Breast epithelium (tissue), 4 donors: Measurements from ENCODE around the gene YDJC. TPM values are rescaled to one million over a fixed set of nuclear protein-coding genes. Genes with fewer than 3 reads are reported as not detected.
"Not testable (repeated sequence)": the region's sequence is repeated elsewhere in the genome, so short reads cannot be mapped to it uniquely, and the experiment has no call there.

ENCODE experiments used
- DNase-seq, 2 donors: peaks; one replicate each; pipeline ENCODE4 v3.0.0-alpha.2; 2019; ENCODE audit warnings: low spot score in 2 of 2
- H3K27ac ChIP-seq, 2 donors: fragments of 200-600 bp; sonication (generic) in 1 of 2; one replicate each; pipeline ENCODE4 v1.5.1; 2016 to 2019; ENCODE audit warnings: mild to moderate bottlenecking in 1 of 2
- H3K27me3 ChIP-seq, 2 donors: fragments of 200-600 bp; sonication (generic) in 1 of 2; one replicate each; pipeline versions ENCODE4 v1.5.1 to v1.6.0; 2017 to 2019; ENCODE audit warnings: control low read depth in 1 of 2, mild to moderate bottlenecking in 1 of 2
- H3K36me3 ChIP-seq: fragments of 200-600 bp; one replicate; pipeline ENCODE4 v1.5.1; 2019
- H3K4me1 ChIP-seq, 2 donors: fragments of 200-600 bp; sonication (generic); one replicate each; pipeline ENCODE4 v1.5.1; 2016 to 2019; ENCODE audit warnings: control low read depth in 1 of 2
- H3K4me3 ChIP-seq, 3 donors: fragments of 200-600 bp; sonication (generic); 1 replicate in 2 of 3; 2 replicates in 1 of 3; pipeline ENCODE4 v1.5.1; 2016 to 2019; ENCODE audit warnings: mild to moderate bottlenecking in 3 of 3, moderate library complexity in 2 of 3
- H3K9me3 ChIP-seq, 2 donors: fragments of 200-600 bp; sonication (generic) in 1 of 2; one replicate each; pipeline ENCODE4 v1.5.1; 2016 to 2019; ENCODE audit warnings: control low read depth in 1 of 2
- POLR2A ChIP-seq: fragments of 450-650 bp; IDR thresholded peaks from one replicate; pipeline ENCODE4 v1.6.1; 2016; ENCODE audit warnings: antibody characterized with exemption, mild to moderate bottlenecking, moderate library complexity
- POLR2AphosphoS5 ChIP-seq, 3 donors: sonication (generic); formaldehyde crosslinking; IDR thresholded peaks; one replicate each; pipeline ENCODE4 v1.6.1; 2017; ENCODE audit warnings: antibody characterized with exemption in 3 of 3
- intact Hi-C: fragments of 100-400 bp; cut with DNase I; formaldehyde crosslinking; loops from one replicate; pipeline ENCODE4 v1.15.1; 2023; ENCODE audit warnings: low total_unique reads
- total RNA-seq, 3 donors: library from RNA; depleted of rRNA; stranded (reverse); fragments of >200 nt; gene quantifications; one replicate each; pipeline ENCODE4 v1.1.0, GENCODE V29; 2016
- TF ChIP-seq, protein P1 (sequence below), 3 donors: fragments of 450-650 bp; IDR thresholded peaks; one replicate each; pipeline ENCODE4 v1.5.1; 2016 to 2017; ENCODE audit warnings: antibody characterized with exemption in 3 of 3, mild to moderate bottlenecking in 3 of 3, moderate library complexity in 3 of 3

Gene YDJC
- total RNA-seq, 3 donors from 2014 or later, result 15.4 to 33.2 (median 28.2) TPM

DNA sequence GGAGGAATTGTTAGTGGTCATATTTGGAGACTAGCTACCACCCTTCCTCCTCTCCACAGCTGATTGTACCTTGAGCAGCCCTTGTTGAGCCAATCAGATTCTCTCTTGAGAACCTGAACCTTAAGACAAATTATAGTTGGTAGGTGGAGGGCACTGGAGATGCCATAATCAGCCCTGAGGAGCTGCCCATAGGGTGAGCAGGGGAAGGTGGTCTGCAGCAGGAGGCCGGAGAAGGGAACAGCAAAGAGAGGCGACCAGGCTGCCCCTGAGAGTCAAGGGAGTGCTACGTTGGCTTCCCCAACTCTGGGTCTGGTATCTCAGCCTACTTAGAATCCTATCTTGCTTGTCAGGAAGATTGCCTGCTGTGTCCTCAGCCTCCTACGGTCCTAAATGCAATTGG is 9.5 kb upstream of the YDJC start:
- no peaks in the 10 kb centered on the region for H3K27me3 ChIP-seq
- no peak overlapping the region for H3K4me3 ChIP-seq
- no peak overlapping the region for H3K27ac ChIP-seq
- no peaks in the 10 kb centered on the region for H3K9me3 ChIP-seq
- H3K4me1 ChIP-seq, result peaks cover 0 to 4% of the 10 kb centered on the region in 2 donors
- intact Hi-C loops, result no loop called here
- no peak for DNase-seq
- TF ChIP-seq, protein P1, sequence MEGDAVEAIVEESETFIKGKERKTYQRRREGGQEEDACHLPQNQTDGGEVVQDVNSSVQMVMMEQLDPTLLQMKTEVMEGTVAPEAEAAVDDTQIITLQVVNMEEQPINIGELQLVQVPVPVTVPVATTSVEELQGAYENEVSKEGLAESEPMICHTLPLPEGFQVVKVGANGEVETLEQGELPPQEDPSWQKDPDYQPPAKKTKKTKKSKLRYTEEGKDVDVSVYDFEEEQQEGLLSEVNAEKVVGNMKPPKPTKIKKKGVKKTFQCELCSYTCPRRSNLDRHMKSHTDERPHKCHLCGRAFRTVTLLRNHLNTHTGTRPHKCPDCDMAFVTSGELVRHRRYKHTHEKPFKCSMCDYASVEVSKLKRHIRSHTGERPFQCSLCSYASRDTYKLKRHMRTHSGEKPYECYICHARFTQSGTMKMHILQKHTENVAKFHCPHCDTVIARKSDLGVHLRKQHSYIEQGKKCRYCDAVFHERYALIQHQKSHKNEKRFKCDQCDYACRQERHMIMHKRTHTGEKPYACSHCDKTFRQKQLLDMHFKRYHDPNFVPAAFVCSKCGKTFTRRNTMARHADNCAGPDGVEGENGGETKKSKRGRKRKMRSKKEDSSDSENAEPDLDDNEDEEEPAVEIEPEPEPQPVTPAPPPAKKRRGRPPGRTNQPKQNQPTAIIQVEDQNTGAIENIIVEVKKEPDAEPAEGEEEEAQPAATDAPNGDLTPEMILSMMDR (IDR thresholded peaks at IDR 0.05), result no peak
- TF ChIP-seq POLR2AphosphoS5 (IDR thresholded peaks at IDR 0.05) (no peak), POLR2A (no peak)
- no peaks in the 10 kb centered on the region for H3K36me3 ChIP-seq

DNA sequence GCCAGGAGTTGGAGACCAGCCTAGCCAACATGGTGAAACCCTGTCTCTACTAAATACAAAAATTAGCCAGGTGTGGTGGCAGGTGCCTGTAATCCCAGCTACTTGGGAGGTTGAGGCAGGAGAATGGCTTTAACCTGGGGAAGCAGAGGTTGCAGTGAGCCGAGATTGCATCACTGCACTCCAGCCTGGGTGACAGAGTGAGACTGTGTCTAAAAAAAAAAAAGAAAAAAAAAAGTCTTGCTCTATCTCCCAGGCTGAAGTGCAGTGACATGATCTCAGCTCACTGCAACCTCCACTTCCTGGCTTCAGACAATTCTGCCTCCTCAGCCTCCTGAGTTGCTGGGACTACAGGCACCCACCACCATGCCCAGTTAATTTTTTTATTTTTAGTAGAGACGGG is 7.6 kb upstream of the YDJC start:
- H3K9me3 ChIP-seq, H3K36me3 ChIP-seq, H3K4me1 ChIP-seq, H3K4me3 ChIP-seq, H3K27ac ChIP-seq, DNase-seq, H3K27me3 ChIP-seq, intact Hi-C loops: not testable (repeated sequence)

DNA sequence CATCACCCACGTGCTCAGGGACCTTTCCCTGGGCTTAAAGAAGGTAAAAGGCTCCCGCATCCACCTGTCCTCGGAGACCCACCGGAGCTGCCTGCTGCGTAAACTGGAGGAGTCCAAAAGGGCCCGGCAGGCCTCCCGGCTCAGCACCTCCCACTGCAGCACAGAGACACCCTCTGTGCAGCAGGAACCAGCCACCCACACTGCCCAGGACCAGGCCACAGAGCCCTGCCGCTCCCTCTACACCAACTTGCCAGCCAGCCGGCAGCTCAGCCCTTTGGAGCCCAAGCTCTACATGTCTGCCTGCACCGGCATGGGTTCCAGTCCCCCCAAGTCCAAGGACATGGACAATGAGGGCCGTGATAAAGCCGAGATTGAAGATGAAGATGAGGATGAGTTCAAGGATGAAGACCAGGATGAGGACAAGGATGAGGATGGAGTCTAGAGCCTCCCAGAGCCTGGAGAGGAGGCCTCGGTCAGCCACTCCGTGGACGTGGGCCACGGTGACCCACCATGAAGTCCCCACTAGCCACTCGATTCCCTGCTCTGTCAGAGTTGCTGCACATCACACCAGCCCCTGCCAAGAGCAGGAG is 6.9 kb upstream of the YDJC start:
- H3K36me3 ChIP-seq, result no peaks in the 10 kb centered on the region
- no peaks in the 10 kb centered on the region for H3K4me1 ChIP-seq
- no peak for TF ChIP-seq POLR2AphosphoS5 (IDR thresholded peaks at IDR 0.05)
- TF ChIP-seq, protein P1 (IDR thresholded peaks at IDR 0.05), result no peak
- no peak for TF ChIP-seq POLR2A
- H3K9me3 ChIP-seq, result no peaks in the 10 kb centered on the region
- no peaks in the 10 kb centered on the region for H3K27me3 ChIP-seq
- intact Hi-C loops, result no loop called here
- no peak overlapping the region for H3K4me3 ChIP-seq
- H3K27ac ChIP-seq, result no peak overlapping the region
- DNase-seq, result no peak

DNA sequence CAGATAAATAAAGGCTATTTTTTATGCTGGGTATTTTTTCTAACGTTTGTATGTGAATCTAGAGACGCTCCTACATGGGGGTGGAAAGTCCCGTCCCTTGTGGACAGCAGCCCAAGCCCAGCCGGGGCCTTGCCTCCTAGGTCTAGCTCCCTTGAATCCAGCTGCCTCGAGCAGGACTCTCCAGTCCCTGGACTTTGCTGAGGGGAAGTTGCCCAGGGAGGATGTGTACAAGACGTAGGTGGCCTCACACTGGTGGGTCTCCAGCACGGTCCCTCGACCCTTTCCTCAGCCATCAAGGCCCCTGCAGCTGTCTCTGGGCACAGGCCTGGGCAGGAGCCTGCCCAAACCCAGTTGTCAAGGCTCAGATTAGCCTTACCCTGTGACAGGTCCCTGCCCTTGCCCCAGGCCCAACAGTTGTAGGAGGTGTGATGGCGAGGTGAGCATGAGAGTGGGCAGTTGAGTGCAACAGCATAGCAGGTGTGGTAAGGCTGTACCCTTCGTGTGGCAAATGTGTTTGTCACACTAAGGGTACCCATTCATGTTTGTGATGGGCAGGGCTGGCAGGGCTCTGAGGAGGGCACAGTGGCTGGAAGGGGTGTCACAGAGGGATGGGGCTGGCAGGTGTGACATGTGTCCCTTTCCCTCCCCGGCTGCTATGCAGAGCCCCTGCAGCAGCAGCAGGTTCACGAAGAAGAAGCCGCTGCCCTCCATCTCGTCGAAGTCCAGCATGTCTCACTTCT is 6.1 kb upstream of the YDJC start:
- Histone ChIP-seq H3K4me3 (no peak overlapping the region), H3K9me3 (no peaks in the 10 kb centered on the region), H3K36me3 (no peaks in the 10 kb centered on the region), H3K27me3 (no peaks in the 10 kb centered on the region), H3K4me1 (no peaks in the 10 kb centered on the region), H3K27ac (no peak overlapping the region)
- DNase-seq, result no peak
- intact Hi-C loops, result no loop called here
- no peak for TF ChIP-seq POLR2AphosphoS5 (IDR thresholded peaks at IDR 0.05)
- TF ChIP-seq, protein P1 (IDR thresholded peaks at IDR 0.05), result no peak
- no peak for TF ChIP-seq POLR2A

DNA sequence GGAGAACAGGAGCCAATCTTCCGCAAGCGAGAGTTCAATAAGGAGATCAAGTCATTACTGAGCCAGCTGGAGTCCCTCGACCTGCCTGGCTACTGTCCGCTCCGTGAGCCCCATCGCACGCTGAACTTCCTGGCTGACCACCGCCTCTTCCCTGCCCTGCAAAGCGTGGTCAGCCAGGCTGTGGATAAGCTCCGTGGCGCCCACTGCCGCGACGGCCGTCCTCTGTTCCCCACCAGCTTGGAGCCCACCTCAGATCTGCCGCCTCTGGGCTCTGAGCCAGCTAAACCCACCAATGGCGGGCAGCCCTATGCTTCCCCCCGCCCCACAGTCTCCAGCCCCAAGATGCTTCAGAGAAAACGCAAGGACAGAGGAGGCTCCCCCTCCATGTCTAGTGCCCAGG is 5.0 kb upstream of the YDJC start:
- H3K27me3 ChIP-seq, result no peaks in the 10 kb centered on the region
- no peak overlapping the region for H3K27ac ChIP-seq
- H3K4me1 ChIP-seq, result no peaks in the 10 kb centered on the region
- no peaks in the 10 kb centered on the region for H3K36me3 ChIP-seq
- TF ChIP-seq POLR2A (no peak), POLR2AphosphoS5 (IDR thresholded peaks at IDR 0.05) (no peak)
- TF ChIP-seq, protein P1 (IDR thresholded peaks at IDR 0.05), result no peak
- no peaks in the 10 kb centered on the region for H3K9me3 ChIP-seq
- intact Hi-C loops, result no loop called here
- no peak overlapping the region for H3K4me3 ChIP-seq
- DNase-seq, result no peak
